ENCODE measurements around the gene PRKN. TPM values are rescaled to one million over a fixed set of nuclear protein-coding genes. Genes with fewer than 3 reads are reported as not detected.

Gene PRKN
- total RNA-seq, 1 experiment from 2014 or later, result 2.0 TPM

GRCh38 chr6:161578478-161578877 lies 1149.1 kb downstream of the PRKN start:
- no peak for TF ChIP-seq CTCF (conservative IDR thresholded peaks at IDR 0.05)
- Histone ChIP-seq H4K5ac (ENCODE audit: insufficient read length, low read depth, low read length) (no peak overlapping the region), H3K14ac (ENCODE audit: insufficient read depth, low read length) (no peak overlapping the region), H4K91ac (ENCODE audit: insufficient read length, low read depth, low read length) (no peak overlapping the region), H4K20me1 (ENCODE audit: control insufficient read depth, insufficient read depth, insufficient read length) (no peaks in the 10 kb centered on the region), H2BK15ac (ENCODE audit: low read depth, low read length) (no peak overlapping the region), H3K79me1 (ENCODE audit: insufficient read depth, low read depth, low read length, poor library complexity, severe bottlenecking) (no peaks in the 10 kb centered on the region), H3K4me2 (ENCODE audit: insufficient read depth, insufficient read length, low read length) (no peak overlapping the region), H3K9me3 (ENCODE audit: control insufficient read depth, low read depth, low read length) (no peaks in the 10 kb centered on the region), H3K56ac (ENCODE audit: insufficient read length, low read depth, low read length) (no peak overlapping the region), H3K27ac (ENCODE audit: insufficient read length, low read depth, low read length) (no peak overlapping the region), H3K4me1 (ENCODE audit: insufficient read depth, low read length) (no peaks in the 10 kb centered on the region), H2BK20ac (ENCODE audit: low read depth, low read length, poor library complexity, severe bottlenecking) (no peak overlapping the region), H3K18ac (ENCODE audit: insufficient read length, low read depth, low read length) (no peak overlapping the region), H3K23me2 (ENCODE audit: insufficient read length, low read depth, low read length, poor library complexity, severe bottlenecking) (no peaks in the 10 kb centered on the region), H3K79me2 (ENCODE audit: insufficient read depth, low read length) (no peaks in the 10 kb centered on the region), H3K27me3 (ENCODE audit: insufficient read depth, low read length) (no peaks in the 10 kb centered on the region), H2BK5ac (ENCODE audit: insufficient read length, low read length) (no peak overlapping the region), H2AFZ (ENCODE audit: low read length) (no peak overlapping the region), H3K4ac (ENCODE audit: low read depth, low read length) (no peak overlapping the region), H3K23ac (ENCODE audit: insufficient read length, low read depth, low read length) (no peak overlapping the region), H2BK12ac (ENCODE audit: insufficient read length, low read depth, low read length) (no peak overlapping the region), H4K8ac (replicated peaks; ENCODE audit: insufficient read length, low read depth, low read length) (no peak overlapping the region), H2AK5ac (ENCODE audit: insufficient read length, low read length) (no peak overlapping the region), H3K9ac (ENCODE audit: extremely low read depth, insufficient read length, low read length) (no peak overlapping the region), H2BK120ac (ENCODE audit: low read depth, low read length, poor library complexity, severe bottlenecking) (no peak overlapping the region), H3T11ph (ENCODE audit: low read length) (no peak overlapping the region)
- no peak overlapping the region for H3K27ac Mint-ChIP-seq
- no peak overlapping the region for H3K4me3 Mint-ChIP-seq
- H3K36me3 Mint-ChIP-seq (ENCODE audit: insufficient read depth in 1 of 3, low read depth in 3 of 3), result no peaks in the 10 kb centered on the region
- no peaks in the 10 kb centered on the region for H3K9me3 Mint-ChIP-seq
- DNase-seq, result no peak
- peaks cover 7 to 10% of the 10 kb centered on the region in 2 experiments for H3K4me1 Mint-ChIP-seq
- WGBS (ENCODE audit: extremely low coverage, insufficient read length, low lambda C conversion rate), result no CpG with 5 or more reads among the region's 3 CpGs
- no peaks in the 10 kb centered on the region for H3K27me3 Mint-ChIP-seq (ENCODE audit: low read depth)
